Measurements from ENCODE around the gene DKKL1.

Gene DKKL1

GRCh38 chr19:49422407-49423070 is 58.9 kb downstream of the DKKL1 start:
- peak; percentile 17 for DNase-seq

DNA sequence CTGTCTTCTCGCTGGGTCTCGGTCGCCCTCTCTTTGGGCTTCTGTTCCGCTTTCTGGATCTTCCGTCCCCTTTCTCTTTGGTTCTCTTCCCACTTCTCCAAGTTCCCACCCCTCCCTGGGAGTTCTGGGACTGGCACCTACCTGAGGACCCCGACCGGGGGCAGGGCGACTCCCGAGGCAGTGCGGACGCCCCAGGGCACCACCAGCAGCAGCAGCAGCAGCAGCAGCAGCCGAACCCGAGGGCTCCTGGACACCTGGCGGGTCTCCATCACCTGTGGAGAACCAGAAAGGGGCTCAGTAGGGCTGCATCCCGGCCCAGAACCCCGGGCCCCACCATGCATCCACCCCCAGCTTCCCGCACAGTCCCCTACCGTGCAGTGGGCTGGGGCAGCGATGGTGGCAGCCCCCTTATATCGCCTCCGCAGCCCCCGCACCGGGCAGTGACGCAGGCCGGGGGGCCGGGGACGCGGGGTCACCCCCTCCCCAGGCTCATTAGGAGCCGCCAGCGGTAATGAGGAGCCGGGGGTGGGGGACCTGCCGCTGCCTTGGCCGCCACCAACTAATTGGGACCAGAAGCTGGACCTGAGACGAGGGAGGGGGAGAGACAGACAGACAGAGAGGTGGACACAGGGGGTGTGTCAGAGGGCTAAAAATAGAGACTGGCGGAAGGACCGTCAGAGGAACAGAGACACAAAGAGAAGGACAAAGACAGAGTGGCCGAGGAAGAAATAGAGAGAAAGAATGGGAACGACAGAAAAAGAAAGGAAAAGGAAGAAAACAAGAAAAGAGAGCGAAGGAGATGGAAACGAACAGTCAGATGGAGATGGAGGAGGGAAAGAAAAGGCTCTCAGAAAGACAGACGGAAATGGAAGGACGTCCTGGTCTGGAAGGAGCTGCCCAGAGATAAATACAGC is 59.7 kb downstream of the DKKL1 start, which contains the start of gene PTH2:
Gene PTH2 (minus strand): TSS at position 371 of the 914 bp plus-strand sequence. CDS start 102 bp downstream, at position 269.
- DNase-seq = no peak

- DNase-seq = no peak
Measured at GRCh38 chr19:49423985-49424303, 60.3 kb downstream of the DKKL1 start.
